Hepatocyte (in vitro differentiated cells): Measurements from ENCODE around the gene GADD45G.

Experiments used
- CTCF ChIP-seq: fragments of 200-600 bp; sonication (generic); IDR thresholded peaks from 2 replicates; pipeline ENCODE4 v1.5.1; 2016; ENCODE audit warnings: antibody characterized with exemption, mild to moderate bottlenecking; ENCODE audit not compliant: poor library complexity
- EZH2 ChIP-seq: fragments of 200-600 bp; sonication (generic); IDR thresholded peaks from 2 replicates; pipeline ENCODE4 v1.6.1; 2016; ENCODE audit warnings: antibody characterized with exemption, mild to moderate bottlenecking, borderline replicate concordance

GRCh38 chr9:89609426-89610006 is 4.7 kb downstream of the GADD45G start:
- TF ChIP-seq CTCF (no peak), EZH2 (no peak)
